Trophoblast cell (in vitro differentiated cells and primary cell): ENCODE data around the gene CLDN19.
A peak's percentile ranks its signal among the peaks of the same experiment; 100 is the strongest.

ENCODE experiments used
- DNase-seq, 2 donors: peaks; one replicate each; pipeline ENCODE4 v3.0.0-alpha.2; 2016
- H2AFZ ChIP-seq: 2 replicates; pipeline ENCODE4 v1.6.1; 2013; ENCODE audit warnings: low read length, moderate library complexity, mild to moderate bottlenecking; ENCODE audit not compliant: insufficient read depth, poor library complexity
- H2AK5ac ChIP-seq: 2 replicates; pipeline ENCODE4 v1.6.1; 2013; ENCODE audit warnings: mild to moderate bottlenecking, low read length
- H2BK120ac ChIP-seq: 2 replicates; pipeline ENCODE4 v1.6.1; 2013; ENCODE audit warnings: low read length, mild to moderate bottlenecking, moderate library complexity; ENCODE audit not compliant: insufficient read depth, poor library complexity
- H2BK12ac ChIP-seq: 2 replicates; pipeline ENCODE4 v1.6.1; 2013; ENCODE audit warnings: mild to moderate bottlenecking, low read length, moderate library complexity
- H2BK5ac ChIP-seq: 2 replicates; pipeline ENCODE4 v1.6.1; 2013; ENCODE audit warnings: low read length, low read depth, moderate library complexity, mild to moderate bottlenecking; ENCODE audit not compliant: poor library complexity
- H3K14ac ChIP-seq: 2 replicates; pipeline ENCODE4 v1.6.1; 2013; ENCODE audit warnings: mild to moderate bottlenecking, low read length
- H3K18ac ChIP-seq: 2 replicates; pipeline ENCODE4 v1.6.1; 2013; ENCODE audit warnings: mild to moderate bottlenecking, low read length
- H3K23ac ChIP-seq: 2 replicates; pipeline ENCODE4 v1.6.1; 2013; ENCODE audit warnings: low read length
- H3K27ac ChIP-seq: 2 replicates; pipeline ENCODE4 v1.5.1; 2013; ENCODE audit warnings: low read depth, mild to moderate bottlenecking, inconsistent platforms, low read length, moderate library complexity
- H3K27me3 ChIP-seq: 2 replicates; pipeline ENCODE4 v1.6.1; 2013; ENCODE audit warnings: inconsistent platforms, mild to moderate bottlenecking, low read length, moderate library complexity; ENCODE audit not compliant: insufficient read depth
- H3K36me3 ChIP-seq, 2 experiments: 1 replicate in 1 of 2; 2 replicates in 1 of 2; pipeline ENCODE4 v1.6.1; 2013; ENCODE audit warnings: low read length in 2 of 2, mild to moderate bottlenecking in 2 of 2, moderate library complexity in 1 of 2; ENCODE audit not compliant: insufficient read depth in 2 of 2, control insufficient read depth in 1 of 2
- H3K4ac ChIP-seq: 2 replicates; pipeline ENCODE4 v1.6.1; 2013; ENCODE audit warnings: low read depth, mild to moderate bottlenecking, low read length, moderate library complexity
- H3K4me1 ChIP-seq, 2 experiments: 1 replicate in 1 of 2; 2 replicates in 1 of 2; pipeline ENCODE4 v1.6.1; 2013; ENCODE audit warnings: low read length in 2 of 2, mild to moderate bottlenecking in 2 of 2, moderate library complexity in 1 of 2; ENCODE audit not compliant: insufficient read depth in 2 of 2, control insufficient read depth in 1 of 2
- H3K4me2 ChIP-seq: 2 replicates; pipeline ENCODE4 v1.6.1; 2013; ENCODE audit warnings: inconsistent platforms, mild to moderate bottlenecking, low read length, moderate library complexity
- H3K4me3 ChIP-seq: 2 replicates; pipeline ENCODE4 v1.5.1; 2013; ENCODE audit warnings: mild to moderate bottlenecking, low read depth, low read length, inconsistent platforms
- H3K79me1 ChIP-seq: one replicate; pipeline ENCODE4 v1.6.1; 2013; ENCODE audit warnings: low read length
- H3K79me2 ChIP-seq: 2 replicates; pipeline ENCODE4 v1.6.1; 2013; ENCODE audit warnings: low read length, mild to moderate bottlenecking; ENCODE audit not compliant: control insufficient read depth, insufficient read depth, poor library complexity
- H3K9ac ChIP-seq: 2 replicates; pipeline ENCODE4 v1.6.1; 2013; ENCODE audit warnings: mild to moderate bottlenecking, low read length
- H3K9me3 ChIP-seq: 2 replicates; pipeline ENCODE4 v1.6.1; 2013; ENCODE audit warnings: low read depth, mild to moderate bottlenecking, control low read depth, inconsistent platforms, low read length; ENCODE audit not compliant: insufficient read depth
- H4K12ac ChIP-seq: 2 replicates; pipeline ENCODE4 v1.6.1; 2013; ENCODE audit warnings: low read depth, mild to moderate bottlenecking, low read length, moderate library complexity
- H4K8ac ChIP-seq: 2 replicates; pipeline ENCODE4 v1.6.1; 2013; ENCODE audit warnings: low read depth, mild to moderate bottlenecking, low read length, moderate library complexity
- H4K91ac ChIP-seq: one replicate; pipeline ENCODE4 v1.6.1; 2013; ENCODE audit warnings: low read depth, mild to moderate bottlenecking, low read length, moderate library complexity
- WGBS: extraction: QIAGEN DNeasy Blood & Tissue Kit; methylation state at CpG from one replicate; pipeline ENCODE4 v1.1.7; 2013; ENCODE audit warnings: missing lambda C conversion rate; ENCODE audit not compliant: insufficient read length, insufficient coverage; ENCODE audit errors: extremely low coverage; 5-methylcytosine and 5-hydroxymethylcytosine counted together

CLDN19 gene

DNA sequence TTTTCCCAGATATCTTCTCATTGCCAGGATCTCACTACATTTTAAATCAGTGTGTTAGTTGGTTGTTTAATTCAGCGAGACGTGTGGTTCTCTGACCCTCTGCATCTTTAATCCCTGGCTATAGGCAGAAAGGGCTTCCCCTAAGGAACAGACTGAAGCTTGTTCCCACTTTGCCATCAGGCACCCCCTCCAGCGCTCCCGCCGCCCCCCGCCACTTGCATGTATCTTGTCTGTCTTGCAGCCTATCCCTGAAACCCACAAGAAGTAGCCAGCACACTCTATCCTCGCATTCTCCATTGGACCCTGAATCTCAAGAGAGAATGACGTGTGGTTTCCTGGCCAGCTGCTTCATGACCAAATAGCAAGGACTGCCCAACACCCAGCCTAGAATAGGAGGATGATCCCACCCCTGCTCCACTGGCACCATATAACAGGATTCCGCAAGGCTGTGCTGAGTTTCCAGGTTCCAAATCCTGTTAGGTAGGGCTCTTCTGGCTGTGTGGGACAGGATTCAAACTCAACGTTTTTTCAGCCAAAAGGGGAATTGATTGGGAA lies 7.8 kb downstream of the CLDN19 start:
- Histone ChIP-seq H3K4me2 (no peak overlapping the region), H3K4me1 (peaks cover 7 to 14% of the 10 kb centered on the region in 2 experiments), H3K14ac (no peak overlapping the region), H3K79me1 (no peaks in the 10 kb centered on the region), H2AK5ac (no peak overlapping the region), H3K9me3 (no peaks in the 10 kb centered on the region), H2BK5ac (no peak overlapping the region), H4K12ac (no peak overlapping the region), H3K4ac (no peak overlapping the region), H3K79me2 (no peaks in the 10 kb centered on the region), H3K4me3 (no peak overlapping the region), H3K23ac (no peak overlapping the region), H3K27ac (no peak overlapping the region), H2AFZ (no peak overlapping the region), H2BK120ac (no peak overlapping the region), H3K27me3 (no peaks in the 10 kb centered on the region), H4K8ac (no peak overlapping the region), H4K91ac (no peak overlapping the region), H3K9ac (no peak overlapping the region), H3K36me3 (no peaks in the 10 kb centered on the region), H2BK12ac (no peak overlapping the region), H3K18ac (no peak overlapping the region)
- no peak for DNase-seq
- no CpG with 5 or more reads among the region's 10 CpGs for WGBS

DNA sequence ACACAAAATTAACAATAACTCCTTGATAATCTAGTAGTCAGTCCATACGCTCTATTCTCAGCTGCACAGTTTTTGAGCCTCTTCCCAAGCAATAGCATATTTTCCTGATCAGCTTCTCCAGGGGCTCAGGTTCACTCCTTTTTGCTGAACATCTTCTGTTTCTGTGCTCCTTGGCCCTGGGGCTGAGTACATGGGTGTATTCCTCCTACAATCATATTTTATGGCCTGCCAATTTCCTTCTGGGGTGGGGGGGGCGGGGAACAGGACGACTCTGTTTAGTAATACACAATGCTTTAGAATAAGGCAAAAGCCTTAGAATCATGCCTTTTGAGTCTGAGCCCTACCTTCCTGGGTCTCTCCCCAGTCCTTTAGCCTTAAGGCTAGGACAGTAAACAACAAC lies 8.5 kb downstream of the CLDN19 start:
- no peak overlapping the region for H4K91ac ChIP-seq
- H3K4me2 ChIP-seq = no peak overlapping the region
- no CpG with 5 or more reads among the region's 3 CpGs for WGBS
- H3K18ac ChIP-seq = no peak overlapping the region
- no peak overlapping the region for H3K4ac ChIP-seq
- no peak overlapping the region for H2BK5ac ChIP-seq
- H3K23ac ChIP-seq = no peak overlapping the region
- peaks cover 7 to 14% of the 10 kb centered on the region in 2 experiments for H3K4me1 ChIP-seq
- no peak overlapping the region for H2AFZ ChIP-seq
- H2BK120ac ChIP-seq = no peak overlapping the region
- H3K27ac ChIP-seq = no peak overlapping the region
- no peak overlapping the region for H4K12ac ChIP-seq
- H4K8ac ChIP-seq = no peak overlapping the region
- H3K4me3 ChIP-seq = no peak overlapping the region
- H2AK5ac ChIP-seq = no peak overlapping the region
- H3K9ac ChIP-seq = no peak overlapping the region
- H3K79me1 ChIP-seq = no peaks in the 10 kb centered on the region
- H3K36me3 ChIP-seq = no peaks in the 10 kb centered on the region
- no peak overlapping the region for H2BK12ac ChIP-seq
- no peak for DNase-seq
- H3K79me2 ChIP-seq = no peaks in the 10 kb centered on the region
- no peaks in the 10 kb centered on the region for H3K27me3 ChIP-seq
- H3K14ac ChIP-seq = no peak overlapping the region
- H3K9me3 ChIP-seq = no peaks in the 10 kb centered on the region

DNA sequence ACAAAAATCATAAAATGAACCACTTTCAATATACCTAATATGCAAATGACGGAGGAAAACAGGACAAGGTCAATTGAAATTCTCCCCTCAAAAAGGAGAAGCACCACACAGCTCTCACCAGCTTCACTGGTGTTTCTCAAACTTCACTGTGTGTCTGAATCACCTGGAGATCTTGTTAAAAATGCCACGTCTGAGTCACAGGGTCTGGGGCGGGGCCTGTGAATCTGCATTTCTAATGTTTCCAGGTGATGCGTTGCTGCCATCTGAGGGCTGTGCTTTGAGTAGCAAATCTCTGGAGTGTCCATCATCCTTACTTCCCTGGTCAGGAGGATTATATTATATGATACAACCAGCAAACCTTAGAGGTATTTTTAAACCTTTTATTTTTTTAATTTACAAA lies 9.0 kb downstream of the CLDN19 start:
- H3K36me3 ChIP-seq = no peaks in the 10 kb centered on the region
- H4K8ac ChIP-seq = no peak overlapping the region
- no CpG with 5 or more reads among the region's 4 CpGs for WGBS

DNA sequence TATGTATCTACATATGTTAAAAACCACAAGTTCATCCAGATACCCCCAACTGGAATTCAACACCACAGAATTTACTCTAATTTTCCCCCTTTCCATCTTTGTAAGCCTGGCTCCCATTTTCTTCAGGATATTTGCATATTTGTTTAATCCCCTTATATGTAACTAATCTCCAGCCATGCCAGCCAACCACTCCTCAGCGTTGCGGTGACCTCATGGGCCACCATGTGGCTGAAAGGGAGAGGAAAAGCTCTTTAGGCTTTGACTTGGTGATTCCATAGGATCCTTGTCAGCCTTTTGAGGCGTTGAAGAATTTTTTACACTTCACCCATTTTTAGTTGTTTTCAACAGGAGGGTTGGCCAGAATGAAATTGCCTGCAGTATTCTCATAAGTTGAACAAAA lies 10.0 kb downstream of the CLDN19 start:
- H2BK5ac ChIP-seq = no peak overlapping the region
- no peak overlapping the region for H3K4me2 ChIP-seq
- no peak overlapping the region for H3K4me3 ChIP-seq
- H3K36me3 ChIP-seq = no peaks in the 10 kb centered on the region
- H2BK120ac ChIP-seq = no peak overlapping the region
- no peak overlapping the region for H2AFZ ChIP-seq
- H4K8ac ChIP-seq = no peak overlapping the region
- no peaks in the 10 kb centered on the region for H3K79me1 ChIP-seq
- H3K14ac ChIP-seq = no peak overlapping the region
- H2AK5ac ChIP-seq = no peak overlapping the region
- H3K79me2 ChIP-seq = no peaks in the 10 kb centered on the region
- no peaks in the 10 kb centered on the region for H3K9me3 ChIP-seq
- no peak overlapping the region for H3K23ac ChIP-seq
- peaks cover 5% of the 10 kb centered on the region in 2 experiments for H3K4me1 ChIP-seq
- no peak overlapping the region for H3K9ac ChIP-seq
- H4K12ac ChIP-seq = no peak overlapping the region
- no peak overlapping the region for H3K27ac ChIP-seq
- H3K27me3 ChIP-seq = no peaks in the 10 kb centered on the region
- no peak overlapping the region for H3K18ac ChIP-seq
- no CpG with 5 or more reads among the region's 3 CpGs for WGBS
- no peak overlapping the region for H4K91ac ChIP-seq
- no peak overlapping the region for H3K4ac ChIP-seq
- DNase-seq = peak in 1 of 2 donors; percentile 50
- H2BK12ac ChIP-seq = no peak overlapping the region

More for the DNA sequence above, 9.0 kb downstream of the CLDN19 start:
- H3K23ac ChIP-seq = no peak overlapping the region
- DNase-seq = peak; percentile 64 to 83
- no peak overlapping the region for H2BK12ac ChIP-seq
- H2AK5ac ChIP-seq = no peak overlapping the region
- H3K4me1 ChIP-seq = peaks cover 7 to 14% of the 10 kb centered on the region in 2 experiments
- H3K4me3 ChIP-seq = no peak overlapping the region
- no peak overlapping the region for H3K4me2 ChIP-seq
- H2AFZ ChIP-seq = no peak overlapping the region
- H3K18ac ChIP-seq = no peak overlapping the region
- no peaks in the 10 kb centered on the region for H3K79me2 ChIP-seq
- no peak overlapping the region for H4K91ac ChIP-seq
- H4K12ac ChIP-seq = no peak overlapping the region
- no peaks in the 10 kb centered on the region for H3K27me3 ChIP-seq
- no peak overlapping the region for H3K9ac ChIP-seq
- no peak overlapping the region for H3K4ac ChIP-seq
- H2BK5ac ChIP-seq = no peak overlapping the region
- H3K9me3 ChIP-seq = no peaks in the 10 kb centered on the region
- H2BK120ac ChIP-seq = no peak overlapping the region
- no peak overlapping the region for H3K27ac ChIP-seq
- no peaks in the 10 kb centered on the region for H3K79me1 ChIP-seq
- H3K14ac ChIP-seq = no peak overlapping the region
